Mucosa of stomach (tissue), 1 donor: ENCODE results near the gene GGACT.

Experiments
- H3K27me3 ChIP-seq: one replicate; pipeline ENCODE4 v1.7.0; 2013; ENCODE audit warnings: mild to moderate bottlenecking, low read length; ENCODE audit not compliant: control insufficient read depth, insufficient read depth
- H3K36me3 ChIP-seq: one replicate; pipeline ENCODE4 v1.7.0; 2013; ENCODE audit warnings: low read length; ENCODE audit not compliant: control insufficient read depth, insufficient read depth
- H3K4me1 ChIP-seq: one replicate; pipeline ENCODE4 v1.7.0; 2013; ENCODE audit warnings: mild to moderate bottlenecking, low read length; ENCODE audit not compliant: control insufficient read depth, insufficient read depth
- H3K4me3 ChIP-seq: one replicate; pipeline ENCODE4 v1.7.0; 2013; ENCODE audit warnings: low read length
- H3K9ac ChIP-seq: one replicate; pipeline ENCODE4 v1.7.0; 2013; ENCODE audit warnings: mild to moderate bottlenecking, low read length, moderate library complexity
- H3K9me3 ChIP-seq: one replicate; pipeline ENCODE4 v1.7.0; 2013; ENCODE audit warnings: mild to moderate bottlenecking, low read length, moderate library complexity; ENCODE audit not compliant: control insufficient read depth
- donor health status: Pancreatic carcinoma.

GGACT gene

DNA sequence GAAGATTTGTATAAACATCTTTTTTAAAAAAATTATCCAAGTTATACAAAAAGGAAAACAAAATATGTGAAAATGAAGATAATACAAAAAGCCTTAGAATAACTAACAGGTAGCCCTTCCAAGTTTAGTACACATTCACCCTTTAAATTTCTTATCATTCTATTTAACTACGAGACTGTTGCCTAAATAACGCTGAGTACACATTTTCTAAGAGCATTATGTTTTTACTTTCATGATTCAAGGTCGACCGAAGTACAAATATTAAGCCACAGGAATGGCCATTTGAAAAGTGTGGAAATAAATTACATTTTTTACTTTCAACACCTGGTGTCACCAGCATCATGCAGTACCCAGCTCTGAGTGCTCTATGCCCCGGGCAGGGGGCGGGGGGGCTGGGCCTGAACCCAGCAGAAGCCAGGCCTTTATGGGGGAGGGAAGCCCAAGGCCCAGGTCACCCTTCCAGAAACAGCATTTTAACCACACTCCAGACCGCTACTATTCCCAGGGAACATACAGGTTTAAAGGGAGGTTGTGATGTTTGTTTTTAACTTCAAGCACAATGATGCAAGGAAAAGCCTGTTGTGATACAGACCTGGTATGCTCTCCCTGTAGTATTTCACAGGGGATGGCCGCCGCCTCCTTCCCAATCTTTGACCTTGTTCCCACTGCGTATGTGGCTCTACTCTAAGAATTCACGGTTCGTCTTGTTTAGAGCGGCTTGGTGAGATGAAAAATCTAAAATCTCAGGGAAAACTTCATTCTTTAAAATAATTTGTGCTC is 24.0 kb downstream of the GGACT start:
- Histone ChIP-seq H3K9me3 (no peaks in the 10 kb centered on the region), H3K36me3 (no peaks in the 10 kb centered on the region), H3K9ac (no peak overlapping the region), H3K4me1 (no peaks in the 10 kb centered on the region), H3K27me3 (no peaks in the 10 kb centered on the region), H3K4me3 (no peak overlapping the region)

DNA sequence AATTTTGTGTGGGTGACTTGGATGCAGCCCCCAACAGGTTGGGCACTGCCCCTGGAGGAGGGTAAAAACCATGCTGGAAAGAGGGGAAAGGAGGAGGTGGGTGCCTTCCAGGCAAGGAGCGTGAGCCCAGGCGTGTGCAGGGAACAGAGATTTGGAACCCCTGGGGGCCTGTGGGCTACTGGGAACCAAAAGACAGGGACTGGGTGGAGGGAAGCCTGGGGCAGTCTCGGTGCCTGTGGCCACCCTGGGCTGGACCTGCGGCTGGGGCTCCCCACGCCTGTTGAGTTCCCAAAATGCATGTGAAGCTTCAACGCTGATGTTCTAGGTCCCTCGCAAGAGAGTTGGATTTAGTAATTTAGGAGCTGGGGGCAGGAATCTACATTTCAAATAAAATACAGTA is 24.8 kb downstream of the GGACT start:
- no peaks in the 10 kb centered on the region for H3K27me3 ChIP-seq
- no peak overlapping the region for H3K9ac ChIP-seq
- no peak overlapping the region for H3K4me3 ChIP-seq
- H3K4me1 ChIP-seq: no peaks in the 10 kb centered on the region
- H3K36me3 ChIP-seq: no peaks in the 10 kb centered on the region
- no peaks in the 10 kb centered on the region for H3K9me3 ChIP-seq

DNA sequence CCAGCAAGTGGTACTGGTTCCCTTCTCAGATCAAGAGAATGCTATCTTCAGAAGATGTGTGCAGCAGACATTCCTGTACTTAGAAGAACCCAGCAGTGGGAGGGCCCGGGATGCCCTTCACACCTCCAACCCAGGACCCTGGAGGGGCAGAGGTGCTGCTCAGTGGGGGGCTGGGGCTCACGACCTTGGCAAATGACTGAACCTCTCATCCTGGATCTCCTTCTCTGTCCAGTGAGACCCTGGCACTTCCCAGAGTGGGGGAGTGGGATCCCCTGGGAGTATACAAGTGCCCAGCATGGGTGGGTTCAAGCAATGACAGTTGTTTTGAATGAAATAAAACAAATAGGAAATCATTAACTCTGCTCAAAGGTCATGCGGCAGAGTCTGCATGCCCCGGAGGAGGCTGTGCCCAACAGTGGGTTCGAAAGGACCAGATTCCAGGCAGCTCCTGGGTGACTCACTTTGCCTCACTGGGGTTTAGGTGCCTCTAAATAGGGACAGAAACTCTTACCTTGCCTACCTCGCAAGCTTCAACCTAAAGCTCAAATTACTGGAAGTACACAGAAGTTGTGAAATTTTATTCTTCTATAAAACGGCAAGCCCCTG is 26.9 kb downstream of the GGACT start:
- Histone ChIP-seq H3K9ac (no peak overlapping the region), H3K9me3 (no peaks in the 10 kb centered on the region), H3K27me3 (no peaks in the 10 kb centered on the region), H3K4me3 (no peak overlapping the region), H3K4me1 (no peaks in the 10 kb centered on the region), H3K36me3 (no peaks in the 10 kb centered on the region)

DNA sequence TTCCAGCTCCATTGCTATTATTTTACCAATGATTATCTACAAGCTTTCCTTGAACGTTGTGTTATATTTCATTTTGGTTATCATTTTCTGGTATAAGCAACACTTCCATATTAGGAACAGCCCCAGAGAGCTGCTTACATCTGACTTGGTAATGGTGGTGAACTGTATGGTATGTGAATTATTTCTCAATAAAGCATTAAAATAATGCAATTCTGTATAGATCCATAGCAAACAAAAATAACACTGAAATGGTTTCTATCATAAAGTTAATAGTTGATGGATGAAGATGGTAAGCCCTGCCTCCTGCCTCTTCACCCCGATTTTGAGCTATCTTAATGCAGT is 27.5 kb downstream of the GGACT start:
- no peaks in the 10 kb centered on the region for H3K27me3 ChIP-seq
- no peaks in the 10 kb centered on the region for H3K36me3 ChIP-seq
- no peaks in the 10 kb centered on the region for H3K4me1 ChIP-seq
- no peaks in the 10 kb centered on the region for H3K9me3 ChIP-seq
- H3K9ac ChIP-seq: no peak overlapping the region
- no peak overlapping the region for H3K4me3 ChIP-seq

DNA sequence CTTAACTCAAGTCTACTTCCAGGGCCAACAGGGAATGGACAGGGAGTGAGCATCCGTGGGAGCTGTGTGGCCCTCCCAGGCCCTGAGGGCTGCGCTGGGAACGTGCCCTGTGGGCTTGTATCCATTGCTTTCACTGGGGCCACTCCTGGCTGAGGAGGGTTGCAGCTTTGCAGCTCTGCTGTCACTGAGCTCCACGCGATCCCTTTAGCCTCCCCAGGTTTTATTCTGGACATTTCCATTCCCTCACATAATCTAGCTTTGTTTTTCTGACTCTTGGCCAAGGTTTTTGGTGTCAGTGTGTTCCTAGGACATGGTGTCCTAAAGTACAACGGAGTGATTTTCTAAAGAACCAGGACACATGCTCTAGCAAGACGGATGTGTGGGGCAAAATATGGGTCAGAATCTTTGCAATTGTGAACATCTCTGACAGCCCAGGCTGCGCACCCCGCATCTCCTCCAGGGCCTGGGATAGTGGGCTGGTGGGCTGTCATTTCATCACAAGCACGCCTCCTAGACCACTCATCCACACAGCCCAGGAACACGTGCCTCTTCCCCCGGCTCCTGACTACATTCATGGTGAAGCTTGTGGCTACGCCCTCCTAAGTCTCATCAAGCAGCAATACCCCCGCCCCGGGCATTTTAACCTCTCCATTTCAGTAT is 28.0 kb downstream of the GGACT start:
- Histone ChIP-seq H3K36me3 (no peaks in the 10 kb centered on the region), H3K9me3 (no peaks in the 10 kb centered on the region), H3K4me3 (no peak overlapping the region), H3K27me3 (no peaks in the 10 kb centered on the region), H3K9ac (no peak overlapping the region), H3K4me1 (no peaks in the 10 kb centered on the region)

DNA sequence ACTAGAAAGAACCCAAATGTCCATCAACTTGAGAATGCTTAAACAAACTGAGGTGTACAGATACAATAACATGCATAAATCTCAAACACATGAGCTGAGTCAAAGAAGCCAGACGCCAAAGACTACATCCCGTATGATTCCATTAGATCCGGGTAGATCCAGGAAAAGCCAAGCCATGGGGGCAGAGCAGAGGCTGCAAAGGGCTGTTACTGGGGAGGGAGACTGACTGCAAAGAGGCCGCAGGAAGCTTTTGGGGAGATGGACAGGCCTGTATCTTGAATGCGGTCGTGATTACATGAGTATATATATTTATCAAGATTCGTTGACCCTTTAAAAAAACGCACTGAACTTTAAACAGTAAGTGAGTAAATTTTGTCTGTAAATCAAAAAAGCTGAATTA is 28.7 kb downstream of the GGACT start:
- Histone ChIP-seq H3K9me3 (no peaks in the 10 kb centered on the region), H3K4me3 (no peak overlapping the region), H3K9ac (no peak overlapping the region)

DNA sequence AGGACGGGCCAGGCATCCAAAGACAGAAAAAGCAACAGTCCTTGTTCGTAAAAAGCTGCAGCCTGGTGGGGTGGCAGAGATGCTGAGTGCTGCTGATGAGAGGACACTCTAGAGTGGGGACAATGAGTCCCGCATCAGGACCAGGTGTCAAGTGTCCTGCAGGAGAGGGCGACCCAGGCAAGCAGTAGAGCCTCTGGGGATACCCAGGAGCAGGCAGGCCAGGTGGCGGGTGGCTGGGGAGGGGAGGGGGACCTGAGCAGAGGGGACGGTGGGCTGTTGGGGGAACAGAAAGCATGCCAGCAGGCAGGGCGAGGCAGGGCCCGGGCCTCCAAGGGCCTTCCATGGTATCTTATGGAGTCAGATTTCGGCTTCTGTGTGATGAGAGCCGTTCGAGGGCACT is 35.8 kb downstream of the GGACT start:
- Histone ChIP-seq H3K36me3 (no peaks in the 10 kb centered on the region), H3K4me3 (no peak overlapping the region), H3K4me1 (no peaks in the 10 kb centered on the region), H3K27me3 (no peaks in the 10 kb centered on the region), H3K9ac (no peak overlapping the region), H3K9me3 (no peaks in the 10 kb centered on the region)

More for the DNA sequence above, 28.7 kb downstream of the GGACT start:
- H3K36me3 ChIP-seq: no peaks in the 10 kb centered on the region
- no peaks in the 10 kb centered on the region for H3K27me3 ChIP-seq
- H3K4me1 ChIP-seq: no peaks in the 10 kb centered on the region

DNA sequence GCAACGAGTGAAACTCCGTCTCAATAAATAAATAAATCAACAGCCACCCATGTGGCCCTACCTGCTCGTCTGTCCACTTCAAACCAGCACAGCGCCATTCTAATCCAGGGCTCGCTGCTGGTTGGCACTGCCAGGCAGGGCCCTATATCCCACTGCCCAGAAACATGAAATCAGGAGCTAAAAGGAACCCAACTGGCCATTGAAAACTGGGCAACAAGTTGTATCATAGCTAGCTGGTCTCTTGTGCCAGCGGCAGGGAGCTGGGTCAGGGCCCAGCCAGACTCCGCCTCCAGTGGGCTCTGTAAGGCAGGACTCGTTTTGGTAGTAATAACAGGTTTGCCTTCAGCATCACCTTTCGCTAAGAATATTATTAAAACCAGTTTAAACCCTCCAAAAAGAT is 39.3 kb downstream of the GGACT start:
- H3K36me3 ChIP-seq: no peaks in the 10 kb centered on the region
- H3K4me1 ChIP-seq: no peaks in the 10 kb centered on the region
- H3K4me3 ChIP-seq: no peak overlapping the region
- no peaks in the 10 kb centered on the region for H3K9me3 ChIP-seq
- no peaks in the 10 kb centered on the region for H3K27me3 ChIP-seq
- no peak overlapping the region for H3K9ac ChIP-seq

DNA sequence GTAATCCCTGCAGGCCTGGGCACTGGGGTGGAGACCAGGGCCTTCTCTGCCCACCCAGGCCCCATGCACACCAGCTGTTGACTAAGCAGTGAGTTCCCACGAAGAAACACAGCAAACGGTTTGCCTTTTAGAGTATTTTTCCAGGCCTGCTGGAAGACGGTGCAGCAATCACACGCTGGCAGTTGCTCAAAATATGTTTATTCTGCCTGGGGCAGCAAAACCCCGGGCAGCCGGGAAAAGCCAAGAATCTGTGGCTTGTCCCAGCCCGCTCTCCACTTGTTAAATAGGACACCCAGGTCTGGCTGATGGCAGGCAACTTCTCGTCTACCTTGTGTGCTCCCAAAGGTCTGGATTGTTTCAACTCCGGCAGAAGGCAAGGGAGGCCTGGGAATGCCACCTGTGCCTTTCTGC is 40.8 kb downstream of the GGACT start:
- no peaks in the 10 kb centered on the region for H3K9me3 ChIP-seq
- no peak overlapping the region for H3K4me3 ChIP-seq
- H3K36me3 ChIP-seq: no peaks in the 10 kb centered on the region
- H3K27me3 ChIP-seq: no peaks in the 10 kb centered on the region
- H3K4me1 ChIP-seq: no peaks in the 10 kb centered on the region
- H3K9ac ChIP-seq: no peak overlapping the region

DNA sequence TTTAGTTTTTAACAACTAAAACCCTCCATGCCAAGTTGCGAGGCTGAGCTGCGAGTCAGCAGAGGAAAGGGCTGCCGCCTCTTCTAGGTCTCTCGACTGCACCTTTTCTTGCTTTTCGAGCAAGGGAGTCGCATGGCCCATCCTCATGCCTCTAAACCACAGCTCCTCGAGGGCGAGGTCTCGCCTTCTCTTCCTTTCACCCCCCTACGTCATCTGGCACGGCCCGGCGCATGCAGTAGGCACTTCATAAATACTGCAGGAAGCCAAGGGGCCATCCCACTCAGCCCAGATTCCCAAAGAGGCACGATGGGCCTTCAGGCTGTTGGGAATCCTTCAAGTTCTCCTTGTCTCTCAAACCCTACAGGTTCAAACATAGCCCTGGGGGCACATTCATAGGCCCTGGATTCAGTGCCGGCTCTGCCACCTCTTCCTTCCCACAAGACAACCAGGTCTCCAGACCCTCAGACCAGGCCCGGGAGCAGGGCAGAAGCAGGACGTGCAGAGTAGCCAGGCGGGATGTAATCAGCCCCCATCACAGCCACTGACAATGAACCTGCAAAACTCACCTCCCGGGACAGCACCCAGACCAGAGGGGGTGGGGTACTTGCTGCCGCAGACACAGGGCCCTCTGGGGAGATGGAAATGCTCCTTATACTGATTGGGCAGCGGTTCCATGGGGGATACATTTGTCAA is 41.7 kb downstream of the GGACT start:
- H3K4me3 ChIP-seq: no peak overlapping the region
- H3K36me3 ChIP-seq: no peaks in the 10 kb centered on the region
- H3K9me3 ChIP-seq: no peaks in the 10 kb centered on the region
- H3K27me3 ChIP-seq: no peaks in the 10 kb centered on the region
- no peak overlapping the region for H3K9ac ChIP-seq
- H3K4me1 ChIP-seq: no peaks in the 10 kb centered on the region

DNA sequence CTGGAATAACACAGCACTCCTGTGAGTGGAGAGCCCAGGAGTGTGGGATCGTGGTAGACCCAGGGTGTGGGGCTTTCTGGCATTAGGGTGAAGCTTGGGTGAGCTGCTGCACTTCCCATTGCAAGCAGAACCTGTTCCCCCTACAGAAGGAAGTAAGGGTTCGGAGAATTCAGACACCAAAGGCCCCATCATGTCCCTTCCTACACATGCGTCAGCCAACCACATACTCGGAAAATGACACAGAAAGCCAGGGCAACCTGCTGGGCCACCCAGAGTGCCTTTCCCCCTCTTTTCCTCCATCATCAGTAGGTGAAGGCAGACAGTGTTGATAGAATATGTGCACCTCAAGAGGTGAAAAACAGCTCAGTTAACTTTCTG is 42.9 kb downstream of the GGACT start:
- Histone ChIP-seq H3K9me3 (no peaks in the 10 kb centered on the region), H3K36me3 (no peaks in the 10 kb centered on the region), H3K4me1 (no peaks in the 10 kb centered on the region)

More for the DNA sequence above, 42.9 kb downstream of the GGACT start:
- Histone ChIP-seq H3K9ac (no peak overlapping the region), H3K27me3 (no peaks in the 10 kb centered on the region), H3K4me3 (no peak overlapping the region)
